ENCODE results near the gene TFCP2L1. TPM values are rescaled to one million over a fixed set of nuclear protein-coding genes. Genes with fewer than 3 reads are reported as not detected.

The TFCP2L1 gene
- 0.13 and 0.16 TPM in 2 replicates for total RNA-seq

GRCh38 chr2:121284463-121285449 lies at the start of gene TFCP2L1:
Gene TFCP2L1 (minus strand): TSS chr2:121285202. CDS start chr2:121285109, 93 bp downstream.

Other genes starting within 250 kb of the TFCP2L1 start
- gene RNU4ATAC, start 245.7 kb upstream of the TFCP2L1 start, total RNA-seq: under 0.01 TPM in 1 of 2 replicates, not detected in the other

All from epithelial cell of alveolus of lung (primary cell).